ENCODE results near the gene MLH1. TPM values are rescaled to one million over a fixed set of nuclear protein-coding genes. Genes with fewer than 3 reads are reported as not detected.
"Not testable (repeated sequence)": the region's sequence is repeated elsewhere in the genome, so short reads cannot be mapped to it uniquely, and the experiment has no call there.

The MLH1 gene
- total RNA-seq, 1 experiment from 2014 or later: 50.6 TPM

DNA sequence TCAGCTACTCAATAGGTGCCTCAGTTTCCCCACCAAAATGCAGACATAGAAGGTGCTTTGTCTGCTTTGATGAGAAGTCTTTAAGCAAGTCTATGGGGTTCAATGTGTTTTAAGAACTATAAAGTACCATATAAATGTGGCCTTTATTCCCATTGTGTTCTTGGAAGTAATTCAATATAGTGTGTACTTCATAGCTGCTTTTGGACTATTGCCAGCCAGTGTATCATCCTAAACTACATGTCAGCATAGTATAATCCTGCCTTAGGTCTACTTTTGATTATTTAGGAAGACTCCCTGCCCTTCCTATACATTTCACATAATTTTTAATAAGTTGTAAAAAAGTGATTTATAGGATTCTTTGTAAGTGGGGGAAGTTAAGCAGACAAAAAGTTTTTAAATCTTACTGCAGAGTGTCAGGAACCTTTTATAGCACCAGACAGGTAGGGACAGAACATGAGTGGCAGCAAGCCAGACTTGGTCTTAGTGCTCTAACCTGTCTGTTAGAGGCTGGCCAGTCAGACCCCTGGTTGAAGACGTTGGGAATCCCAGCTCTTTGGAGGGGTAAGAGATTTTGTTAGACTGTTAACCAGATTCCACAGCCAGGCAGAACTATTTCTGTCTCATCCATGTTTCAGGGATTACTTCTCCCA, 48.4 kb downstream of the MLH1 start:
- intact Hi-C loops (cut with micrococcal nuclease; ENCODE audit: unreplicated experiment): no loop called here
- BruUV-seq (replicated peaks): no TSS peak
- peaks cover 49% of the 10 kb centered on the region for H3K36me3 ChIP-seq (ENCODE audit: insufficient read depth, low read length, poor library complexity, severe bottlenecking)
- TF ChIP-seq EZH2 (IDR thresholded peaks at IDR 0.05; ENCODE audit: borderline replicate concordance, low read depth, low read length, poor library complexity, severe bottlenecking): no peak
- TF ChIP-seq, protein P1, sequence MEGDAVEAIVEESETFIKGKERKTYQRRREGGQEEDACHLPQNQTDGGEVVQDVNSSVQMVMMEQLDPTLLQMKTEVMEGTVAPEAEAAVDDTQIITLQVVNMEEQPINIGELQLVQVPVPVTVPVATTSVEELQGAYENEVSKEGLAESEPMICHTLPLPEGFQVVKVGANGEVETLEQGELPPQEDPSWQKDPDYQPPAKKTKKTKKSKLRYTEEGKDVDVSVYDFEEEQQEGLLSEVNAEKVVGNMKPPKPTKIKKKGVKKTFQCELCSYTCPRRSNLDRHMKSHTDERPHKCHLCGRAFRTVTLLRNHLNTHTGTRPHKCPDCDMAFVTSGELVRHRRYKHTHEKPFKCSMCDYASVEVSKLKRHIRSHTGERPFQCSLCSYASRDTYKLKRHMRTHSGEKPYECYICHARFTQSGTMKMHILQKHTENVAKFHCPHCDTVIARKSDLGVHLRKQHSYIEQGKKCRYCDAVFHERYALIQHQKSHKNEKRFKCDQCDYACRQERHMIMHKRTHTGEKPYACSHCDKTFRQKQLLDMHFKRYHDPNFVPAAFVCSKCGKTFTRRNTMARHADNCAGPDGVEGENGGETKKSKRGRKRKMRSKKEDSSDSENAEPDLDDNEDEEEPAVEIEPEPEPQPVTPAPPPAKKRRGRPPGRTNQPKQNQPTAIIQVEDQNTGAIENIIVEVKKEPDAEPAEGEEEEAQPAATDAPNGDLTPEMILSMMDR (conservative IDR thresholded peaks at IDR 0.05; ENCODE audit: low read depth, low read length): no peak
- no peak overlapping the region for H3K4me3 ChIP-seq (ENCODE audit: low read depth, low read length, poor library complexity, severe bottlenecking)
- ChIA-PET POLR2A (ENCODE audit: low non-redundant PET) (interaction anchor here (0.9 kb wide), 1 partner anchor 22 kb away, joined by 3 read pairs; no protein-coding TSS in a partner anchor), CTCF (no interaction called here)
- H3K9me3 ChIP-seq (ENCODE audit: low read depth, low read length, poor library complexity, severe bottlenecking): peaks cover 1% of the 10 kb centered on the region
- H3K27ac ChIP-seq (ENCODE audit: low read depth, low read length, poor library complexity, severe bottlenecking): no peak overlapping the region
- DNase-seq (ENCODE audit: low spot score): no peak
- no peaks in the 10 kb centered on the region for H3K4me1 ChIP-seq (ENCODE audit: insufficient read depth, low read length, poor library complexity, severe bottlenecking)
- H3K27me3 ChIP-seq (replicated peaks; ENCODE audit: insufficient read depth, low read depth, low read length, poor library complexity): no peaks in the 10 kb centered on the region

DNA sequence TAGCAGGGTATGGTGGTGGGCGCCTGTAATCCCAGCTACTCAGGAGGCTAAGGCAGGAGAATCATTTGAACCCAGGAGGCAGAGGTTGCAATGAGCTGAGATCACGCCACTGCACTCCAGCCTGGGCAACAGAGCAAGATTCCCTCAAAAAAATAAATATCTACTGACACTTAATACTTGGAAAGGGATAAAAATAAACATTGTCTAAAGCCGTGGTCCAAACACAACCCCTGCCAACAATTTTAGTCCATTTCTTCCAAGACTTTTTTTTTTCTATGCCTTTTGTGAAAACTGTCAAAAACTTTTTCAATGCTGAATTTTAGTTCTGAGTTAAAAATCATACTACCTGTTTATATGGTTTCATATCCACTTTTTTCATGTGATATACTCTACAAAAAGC, 49.4 kb downstream of the MLH1 start:
- peaks cover 52% of the 10 kb centered on the region for H3K36me3 ChIP-seq (ENCODE audit: insufficient read depth, low read length, poor library complexity, severe bottlenecking)
- H3K27me3 ChIP-seq (replicated peaks; ENCODE audit: insufficient read depth, low read depth, low read length, poor library complexity); BruUV-seq (replicated peaks); H3K4me1 ChIP-seq (ENCODE audit: insufficient read depth, low read length, poor library complexity, severe bottlenecking); H3K9me3 ChIP-seq (ENCODE audit: low read depth, low read length, poor library complexity, severe bottlenecking); intact Hi-C loops (cut with micrococcal nuclease; ENCODE audit: unreplicated experiment); H3K4me3 ChIP-seq (ENCODE audit: low read depth, low read length, poor library complexity, severe bottlenecking); DNase-seq (ENCODE audit: low spot score); CTCF ChIA-PET; H3K27ac ChIP-seq (ENCODE audit: low read depth, low read length, poor library complexity, severe bottlenecking); POLR2A ChIA-PET (ENCODE audit: low non-redundant PET): not testable (repeated sequence)

DNA sequence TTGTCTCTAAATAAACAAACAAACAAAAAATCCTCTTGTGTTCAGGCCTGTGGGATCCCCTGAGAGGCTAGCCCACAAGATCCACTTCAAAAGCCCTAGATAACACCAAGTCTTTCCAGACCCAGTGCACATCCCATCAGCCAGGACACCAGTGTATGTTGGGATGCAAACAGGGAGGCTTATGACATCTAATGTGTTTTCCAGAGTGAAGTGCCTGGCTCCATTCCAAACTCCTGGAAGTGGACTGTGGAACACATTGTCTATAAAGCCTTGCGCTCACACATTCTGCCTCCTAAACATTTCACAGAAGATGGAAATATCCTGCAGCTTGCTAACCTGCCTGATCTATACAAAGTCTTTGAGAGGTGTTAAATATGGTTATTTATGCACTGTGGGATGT, 57.0 kb downstream of the MLH1 start:
- intact Hi-C loops (cut with micrococcal nuclease; ENCODE audit: unreplicated experiment): no loop called here
- ChIA-PET CTCF (no interaction called here), POLR2A (ENCODE audit: low non-redundant PET) (no interaction called here)
- peaks cover 68% of the 10 kb centered on the region for H3K36me3 ChIP-seq (ENCODE audit: insufficient read depth, low read length, poor library complexity, severe bottlenecking)
- BruUV-seq (replicated peaks): no TSS peak
- no peaks in the 10 kb centered on the region for H3K9me3 ChIP-seq (ENCODE audit: low read depth, low read length, poor library complexity, severe bottlenecking)
- no peak overlapping the region for H3K27ac ChIP-seq (ENCODE audit: low read depth, low read length, poor library complexity, severe bottlenecking)
- TF ChIP-seq, protein P1 (conservative IDR thresholded peaks at IDR 0.05; ENCODE audit: low read depth, low read length): no peak
- TF ChIP-seq EZH2 (IDR thresholded peaks at IDR 0.05; ENCODE audit: borderline replicate concordance, low read depth, low read length, poor library complexity, severe bottlenecking): no peak
- DNase-seq (ENCODE audit: low spot score): no peak
- no peak overlapping the region for H3K4me3 ChIP-seq (ENCODE audit: low read depth, low read length, poor library complexity, severe bottlenecking)
- H3K27me3 ChIP-seq (replicated peaks; ENCODE audit: insufficient read depth, low read depth, low read length, poor library complexity): no peaks in the 10 kb centered on the region
- H3K4me1 ChIP-seq (ENCODE audit: insufficient read depth, low read length, poor library complexity, severe bottlenecking): peaks cover 27% of the 10 kb centered on the region

DNA sequence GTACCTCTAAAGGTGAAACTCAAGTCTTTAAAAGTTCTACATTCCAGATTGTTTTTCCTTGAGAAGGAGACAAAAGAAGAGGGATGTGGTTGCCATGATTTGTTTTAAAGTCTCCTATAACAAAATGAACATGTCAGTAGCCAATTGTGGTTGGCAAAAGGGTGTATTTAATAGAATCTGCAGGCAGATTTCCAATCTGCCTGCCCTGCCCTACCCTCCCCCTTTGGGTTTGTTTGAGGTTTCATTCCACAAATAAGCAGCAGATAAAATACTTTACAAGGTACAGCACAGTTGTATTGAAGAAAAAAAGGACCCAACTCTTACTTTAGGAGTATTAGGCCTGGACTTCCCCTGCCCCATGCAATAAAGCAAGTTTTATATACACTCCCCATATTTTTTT, 59.5 kb downstream of the MLH1 start:
- no peak overlapping the region for H3K27ac ChIP-seq (ENCODE audit: low read depth, low read length, poor library complexity, severe bottlenecking)
- H3K36me3 ChIP-seq (ENCODE audit: insufficient read depth, low read length, poor library complexity, severe bottlenecking): peaks cover 62% of the 10 kb centered on the region
- no peak for TF ChIP-seq EZH2 (IDR thresholded peaks at IDR 0.05; ENCODE audit: borderline replicate concordance, low read depth, low read length, poor library complexity, severe bottlenecking)
- TF ChIP-seq, protein P1 (conservative IDR thresholded peaks at IDR 0.05; ENCODE audit: low read depth, low read length): no peak
- no peaks in the 10 kb centered on the region for H3K27me3 ChIP-seq (replicated peaks; ENCODE audit: insufficient read depth, low read depth, low read length, poor library complexity)
- H3K4me1 ChIP-seq (ENCODE audit: insufficient read depth, low read length, poor library complexity, severe bottlenecking): peaks cover 27% of the 10 kb centered on the region
- CTCF ChIA-PET: no interaction called here
- H3K9me3 ChIP-seq (ENCODE audit: low read depth, low read length, poor library complexity, severe bottlenecking): no peaks in the 10 kb centered on the region
- no peak overlapping the region for H3K4me3 ChIP-seq (ENCODE audit: low read depth, low read length, poor library complexity, severe bottlenecking)
- no peak for DNase-seq (ENCODE audit: low spot score)
- BruUV-seq (replicated peaks): no TSS peak
- POLR2A ChIA-PET (ENCODE audit: low non-redundant PET): no interaction called here
- intact Hi-C loops (cut with micrococcal nuclease; ENCODE audit: unreplicated experiment): no loop called here
